Epithelial cell of esophagus (primary cell): ENCODE data around the gene PHF23.

Experiments used
- DNase-seq: peaks from one replicate; pipeline ENCODE4 v3.0.0; 2010; ENCODE audit warnings: low read depth
- H3K4me3 ChIP-seq: 2 replicates; pipeline ENCODE4 v1.5.1; 2011; ENCODE audit warnings: mild to moderate bottlenecking, low read length, control low read depth
- TF ChIP-seq, protein P1 (sequence below): IDR thresholded peaks from 2 replicates; pipeline ENCODE4 v1.5.1; 2011; ENCODE audit warnings: low read depth, mild to moderate bottlenecking, low read length, control low read depth, inconsistent platforms; ENCODE audit not compliant: insufficient read depth; ENCODE audit errors: missing control alignments

The PHF23 gene

DNA sequence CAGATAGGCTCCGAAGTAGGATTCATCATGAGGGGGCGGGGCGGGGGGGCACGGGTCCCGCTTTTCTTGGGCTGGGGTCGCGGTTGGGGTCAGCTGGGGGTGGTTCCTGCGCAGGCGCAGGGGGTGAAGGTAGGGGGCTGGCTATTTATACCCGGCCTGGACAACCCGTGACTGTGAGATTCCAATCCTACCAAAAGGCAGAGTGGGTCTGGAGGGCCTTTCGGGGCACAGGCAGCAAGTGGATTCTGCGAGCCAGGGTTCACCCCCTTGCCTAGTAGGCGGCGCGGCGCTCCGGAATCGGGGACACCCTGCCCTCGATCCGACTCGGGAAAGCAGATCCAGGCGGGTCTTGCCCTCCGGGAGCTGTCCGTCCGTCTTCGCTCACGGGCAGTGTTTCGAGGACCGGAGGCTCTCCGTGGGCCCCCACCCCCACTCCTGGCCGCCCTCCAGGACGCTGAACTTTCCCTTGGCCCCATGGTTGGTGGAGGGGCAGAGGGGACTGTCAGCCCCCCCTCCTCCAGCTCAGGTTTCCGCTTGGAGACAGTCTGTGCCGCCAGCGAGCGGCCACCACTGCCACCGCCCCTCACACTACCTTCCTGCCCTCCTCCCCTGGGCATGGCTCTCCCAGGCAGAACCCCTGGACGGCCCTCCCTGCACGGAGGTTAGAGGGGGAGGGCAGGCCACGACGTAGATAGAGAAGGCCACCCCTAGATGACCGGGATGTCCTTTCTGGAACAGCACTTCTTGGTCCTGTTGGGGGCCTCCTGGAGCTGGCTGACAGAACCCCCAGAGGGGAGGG is 42.9 kb upstream of the PHF23 start:
- DNase-seq: no peak
- peak overlapping the region; percentile 41 for H3K4me3 ChIP-seq
- TF ChIP-seq, protein P1, sequence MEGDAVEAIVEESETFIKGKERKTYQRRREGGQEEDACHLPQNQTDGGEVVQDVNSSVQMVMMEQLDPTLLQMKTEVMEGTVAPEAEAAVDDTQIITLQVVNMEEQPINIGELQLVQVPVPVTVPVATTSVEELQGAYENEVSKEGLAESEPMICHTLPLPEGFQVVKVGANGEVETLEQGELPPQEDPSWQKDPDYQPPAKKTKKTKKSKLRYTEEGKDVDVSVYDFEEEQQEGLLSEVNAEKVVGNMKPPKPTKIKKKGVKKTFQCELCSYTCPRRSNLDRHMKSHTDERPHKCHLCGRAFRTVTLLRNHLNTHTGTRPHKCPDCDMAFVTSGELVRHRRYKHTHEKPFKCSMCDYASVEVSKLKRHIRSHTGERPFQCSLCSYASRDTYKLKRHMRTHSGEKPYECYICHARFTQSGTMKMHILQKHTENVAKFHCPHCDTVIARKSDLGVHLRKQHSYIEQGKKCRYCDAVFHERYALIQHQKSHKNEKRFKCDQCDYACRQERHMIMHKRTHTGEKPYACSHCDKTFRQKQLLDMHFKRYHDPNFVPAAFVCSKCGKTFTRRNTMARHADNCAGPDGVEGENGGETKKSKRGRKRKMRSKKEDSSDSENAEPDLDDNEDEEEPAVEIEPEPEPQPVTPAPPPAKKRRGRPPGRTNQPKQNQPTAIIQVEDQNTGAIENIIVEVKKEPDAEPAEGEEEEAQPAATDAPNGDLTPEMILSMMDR: no peak

DNA sequence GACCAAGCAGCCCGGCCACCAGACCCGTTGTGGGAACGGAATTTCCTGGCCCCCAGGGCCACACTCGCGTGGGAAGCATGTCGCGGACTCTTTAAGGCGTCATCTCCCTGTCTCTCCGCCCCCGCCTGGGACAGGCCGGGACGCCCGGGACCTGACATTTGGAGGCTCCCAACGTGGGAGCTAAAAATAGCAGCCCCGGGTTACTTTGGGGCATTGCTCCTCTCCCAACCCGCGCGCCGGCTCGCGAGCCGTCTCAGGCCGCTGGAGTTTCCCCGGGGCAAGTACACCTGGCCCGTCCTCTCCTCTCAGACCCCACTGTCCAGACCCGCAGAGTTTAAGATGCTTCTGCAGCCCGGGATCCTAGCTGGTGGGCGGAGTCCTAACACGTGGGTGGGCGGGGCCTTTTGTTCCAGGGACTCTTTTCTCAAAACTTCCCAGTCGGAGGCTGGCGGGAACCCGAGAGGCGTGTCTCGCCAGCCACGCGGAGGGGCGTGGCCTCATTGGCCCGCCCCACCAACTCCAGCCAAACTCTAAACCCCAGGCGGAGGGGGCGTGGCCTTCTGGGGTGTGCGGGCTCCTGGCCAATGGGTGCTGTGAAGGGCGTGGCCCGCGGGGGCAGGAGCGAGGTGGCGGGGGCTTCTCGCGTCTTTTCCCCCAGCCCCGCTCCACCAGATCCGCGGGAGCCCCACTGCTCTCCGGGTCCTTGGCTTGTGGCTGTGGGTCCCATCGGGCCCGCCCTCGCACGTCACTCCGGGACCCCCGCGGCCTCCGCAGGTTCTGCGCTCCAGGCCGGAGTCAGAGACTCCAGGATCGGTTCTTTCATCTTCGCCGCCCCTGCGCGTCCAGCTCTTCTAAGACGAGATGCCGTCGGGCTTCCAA is 42.1 kb upstream of the PHF23 start, which contains the start of gene SLC2A4:
TSS of gene SLC2A4 (plus strand) at position 645 of the 879 bp plus-strand sequence. CDS start at position 862, 217 bp downstream.
- peak; percentile 98 for DNase-seq
- TF ChIP-seq, protein P1: no peak
- peak within 1 kb of the TSS; percentile 48 for H3K4me3 ChIP-seq

DNA sequence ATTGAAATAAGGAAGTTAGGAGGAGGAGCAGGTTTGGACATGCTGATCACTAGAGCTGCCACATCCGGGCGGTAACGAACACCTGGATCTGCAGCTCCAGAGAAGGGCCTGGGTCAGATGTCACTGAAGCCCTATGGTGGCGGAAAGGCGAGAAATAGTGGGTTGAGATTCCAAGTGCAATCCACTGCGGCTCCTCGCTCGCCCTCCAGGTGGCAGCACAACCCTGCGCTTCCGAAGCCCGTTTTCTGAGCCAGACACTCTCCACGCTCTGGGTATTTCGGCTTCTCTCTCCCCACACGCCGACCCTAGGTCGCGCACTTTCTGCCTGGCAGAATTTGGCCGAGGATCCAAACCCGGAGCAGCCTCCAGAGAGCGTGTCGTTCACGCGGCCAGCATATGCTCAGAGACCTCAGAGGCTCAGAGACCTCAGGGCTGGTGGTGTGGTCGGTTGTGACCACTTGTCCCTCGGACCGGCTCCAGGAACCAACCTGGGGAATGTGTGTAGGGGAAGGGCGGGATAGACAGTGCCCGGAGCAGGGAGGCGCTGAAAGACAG is 41.3 kb upstream of the PHF23 start:
- H3K4me3 ChIP-seq: peak overlapping the region; percentile 48
- DNase-seq: peak; percentile 91
- TF ChIP-seq, protein P1: peak; percentile 92

DNA sequence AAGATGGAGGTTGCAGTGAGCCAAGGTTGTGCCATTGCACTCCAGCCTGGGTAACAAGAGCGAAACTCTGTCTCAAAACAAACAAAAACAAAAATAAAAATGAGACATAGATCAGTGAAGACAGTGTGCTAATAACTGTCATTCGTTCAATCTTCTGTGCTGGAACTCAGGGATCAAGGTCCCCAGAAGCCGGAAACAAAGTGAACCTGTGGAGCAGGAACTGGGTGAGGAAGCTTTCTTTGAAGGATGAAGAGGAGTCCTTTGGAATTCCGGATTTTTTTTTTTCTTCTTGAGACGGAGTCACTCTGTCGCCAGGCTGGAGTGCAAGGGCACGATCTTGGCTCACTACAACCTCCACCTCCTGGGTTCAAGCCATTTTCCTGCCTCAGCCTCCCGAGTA is 40.2 kb upstream of the PHF23 start:
- TF ChIP-seq, protein P1: no peak
- H3K4me3 ChIP-seq: no peak overlapping the region
- DNase-seq: no peak

DNA sequence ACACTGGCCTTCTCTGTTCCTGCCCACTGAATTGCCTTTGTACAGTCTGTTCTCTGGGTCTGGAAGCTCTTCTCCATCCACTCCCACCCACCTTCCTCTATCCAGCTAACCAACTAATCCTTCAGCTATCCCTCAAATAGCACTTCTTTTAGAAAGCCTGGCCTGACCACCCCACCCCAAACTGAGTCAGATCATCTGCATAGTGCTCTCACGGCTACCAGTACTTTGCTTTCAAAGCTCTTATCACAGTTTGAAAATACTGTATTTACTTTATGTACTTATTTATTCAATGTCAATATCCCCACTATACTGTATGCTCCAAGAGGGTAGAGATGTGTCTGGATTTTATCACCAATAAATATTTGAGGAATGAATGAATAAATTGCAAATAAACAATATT is 27.5 kb upstream of the PHF23 start:
- TF ChIP-seq, protein P1: no peak
- DNase-seq: peak; percentile 29
- no peak overlapping the region for H3K4me3 ChIP-seq

DNA sequence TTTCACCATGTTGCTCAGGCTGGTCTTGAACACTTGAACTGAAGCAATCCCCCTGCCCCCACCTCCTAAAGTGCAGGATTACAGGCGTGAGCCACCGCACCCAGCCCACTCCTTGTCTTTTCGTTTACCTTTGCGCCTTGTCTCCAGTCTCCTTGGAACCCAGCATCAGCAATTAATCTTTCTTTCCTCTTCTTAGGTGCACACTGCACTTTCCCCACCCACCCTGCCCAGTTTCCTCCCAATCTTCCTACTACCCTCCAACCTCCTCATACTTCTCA is 24.5 kb upstream of the PHF23 start:
- DNase-seq: no peak
- H3K4me3 ChIP-seq: peak overlapping the region; percentile 55
- TF ChIP-seq, protein P1: no peak
